Natural killer cell (primary cell): ENCODE measurements around the gene PCARE. TPM values are rescaled to one million over a fixed set of nuclear protein-coding genes. Genes with fewer than 3 reads are reported as not detected.

Experiments
- ATAC-seq, 3 donors: fragments of 150-1000 bp in 2 of 3; fragments of 200-7000 bp in 1 of 3; cut with Tn5 transposase; 1 replicate in 1 of 3; 2 replicates in 2 of 3; pipeline ENCODE4 v1.10.0; 2021; ENCODE audit warnings: mild to moderate bottlenecking in 2 of 3, moderate library complexity in 2 of 3
- DNase-seq, 2 donors: peaks; one replicate each; pipeline versions ENCODE4 v3.0.0 to v3.0.0-alpha.2; 2013 to 2021; ENCODE audit warnings: mixed read lengths in 1 of 2
- H3K27ac ChIP-seq: one replicate; pipeline ENCODE4 v1.5.1; 2013; ENCODE audit warnings: mild to moderate bottlenecking, low read length
- H3K27me3 ChIP-seq: one replicate; pipeline ENCODE4 v1.6.1; 2013; ENCODE audit warnings: low read length; ENCODE audit not compliant: control insufficient read depth, insufficient read depth
- H3K36me3 ChIP-seq: one replicate; pipeline ENCODE4 v1.6.1; 2013; ENCODE audit warnings: low read length; ENCODE audit not compliant: control insufficient read depth, insufficient read depth
- H3K4me1 ChIP-seq: one replicate; pipeline ENCODE4 v1.6.1; 2013; ENCODE audit warnings: low read length; ENCODE audit not compliant: control insufficient read depth, insufficient read depth
- H3K4me3 ChIP-seq: one replicate; pipeline ENCODE4 v1.5.1; 2013; ENCODE audit warnings: low read length
- H3K9me3 ChIP-seq: one replicate; pipeline ENCODE4 v1.6.1; 2013; ENCODE audit warnings: low read length; ENCODE audit not compliant: control insufficient read depth, insufficient read depth
- H3K27ac Mint-ChIP-seq, 2 donors: one replicate each; pipeline ENCODE4 v1.8.0; 2022; ENCODE audit warnings: mild to moderate bottlenecking in 2 of 2, mixed read lengths in 2 of 2, moderate library complexity in 1 of 2
- H3K27me3 Mint-ChIP-seq, 2 donors: one replicate each; pipeline ENCODE4 v1.8.0; 2022; ENCODE audit warnings: low read depth in 2 of 2, mixed read lengths in 2 of 2
- H3K36me3 Mint-ChIP-seq: one replicate; pipeline ENCODE4 v1.8.0; 2022; ENCODE audit warnings: mixed read lengths
- H3K4me1 Mint-ChIP-seq, 2 donors: one replicate each; pipeline ENCODE4 v1.8.0; 2022; ENCODE audit warnings: mixed read lengths in 2 of 2
- H3K4me3 Mint-ChIP-seq: one replicate; pipeline ENCODE4 v1.8.0; 2022; ENCODE audit warnings: mild to moderate bottlenecking, moderate library complexity, mixed read lengths
- H3K9me3 Mint-ChIP-seq, 2 donors: one replicate each; pipeline ENCODE4 v1.8.0; 2022; ENCODE audit warnings: mixed read lengths in 2 of 2
- CTCF ChIP-seq: fragments of 200-600 bp; IDR thresholded peaks from one replicate; pipeline ENCODE4 v1.8.0; 2022; ENCODE audit warnings: antibody characterized with exemption
- WGBS: methylation state at CpG from one replicate; pipeline ENCODE4 v1.1.7; 2013; ENCODE audit warnings: missing lambda C conversion rate; ENCODE audit not compliant: insufficient coverage; 5-methylcytosine and 5-hydroxymethylcytosine counted together
- intact Hi-C: fragments of 100-400 bp; cut with micrococcal nuclease; formaldehyde crosslinking; loops from one replicate; pipeline ENCODE4 v1.14.2; 2022
- total RNA-seq, 4 donors: library from RNA; stranded (reverse); fragments of 120-200 nt in 1 of 4; gene quantifications; one replicate each; pipeline versions ENCODE4 v1.2.3 to v1.2.4, GENCODE V29; 2013 to 2022

The PCARE gene
- total RNA-seq, 3 donors from 2014 or later (not counting 1 experiment from before 2014, with no cell fraction given) = not detected

GRCh38 chr2:29047083-29047845 is 27.1 kb downstream of the PCARE start:
- Mint-ChIP-seq H3K36me3 (no peaks in the 10 kb centered on the region), H3K27me3 (no peaks in the 10 kb centered on the region), H3K4me1 (peaks cover 0 to 34% of the 10 kb centered on the region in 2 donors), H3K27ac (peak overlapping the region; percentile 35 to 52), H3K9me3 (no peaks in the 10 kb centered on the region), H3K4me3 (no peak overlapping the region)
- DNase-seq (no peak), ATAC-seq (no peak)
- Histone ChIP-seq H3K27ac (no peak overlapping the region), H3K27me3 (no peaks in the 10 kb centered on the region), H3K36me3 (peaks cover 16% of the 10 kb centered on the region), H3K4me1 (no peaks in the 10 kb centered on the region), H3K9me3 (no peaks in the 10 kb centered on the region), H3K4me3 (no peak overlapping the region)
- 91% methylated on average over 9 of the region's 9 CpGs for WGBS
- intact Hi-C loops = no loop called here
- TF ChIP-seq CTCF = no peak

- intact Hi-C loops = no loop called here
- DNase-seq (no peak), ATAC-seq (no peak)
- 100% methylated on average over 2 of the region's 2 CpGs for WGBS
- Histone ChIP-seq H3K4me3 (no peak overlapping the region), H3K36me3 (peaks cover 13% of the 10 kb centered on the region), H3K9me3 (no peaks in the 10 kb centered on the region), H3K4me1 (no peaks in the 10 kb centered on the region), H3K27me3 (no peaks in the 10 kb centered on the region), H3K27ac (no peak overlapping the region)
- H3K9me3 Mint-ChIP-seq = no peaks in the 10 kb centered on the region
- H3K27ac Mint-ChIP-seq = peak overlapping the region in 1 of 2 donors; percentile 35
- H3K27me3 Mint-ChIP-seq = no peaks in the 10 kb centered on the region
- no peak overlapping the region for H3K4me3 Mint-ChIP-seq
- no peak for TF ChIP-seq CTCF
- peaks cover 0 to 34% of the 10 kb centered on the region in 2 donors for H3K4me1 Mint-ChIP-seq
- H3K36me3 Mint-ChIP-seq = no peaks in the 10 kb centered on the region
These were observed 28.0 kb downstream of the PCARE start for GRCh38 chr2:29046321-29046720.

GRCh38 chr2:29044459-29044858 is 29.9 kb downstream of the PCARE start:
- ATAC-seq = no peak
- Histone ChIP-seq H3K27ac (no peak overlapping the region), H3K36me3 (peaks cover 16% of the 10 kb centered on the region), H3K4me3 (no peak overlapping the region), H3K4me1 (no peaks in the 10 kb centered on the region), H3K9me3 (no peaks in the 10 kb centered on the region), H3K27me3 (no peaks in the 10 kb centered on the region)
- intact Hi-C loops = no loop called here
- Mint-ChIP-seq H3K4me3 (no peak overlapping the region), H3K27ac (no peak overlapping the region), H3K9me3 (no peaks in the 10 kb centered on the region), H3K36me3 (no peaks in the 10 kb centered on the region), H3K27me3 (no peaks in the 10 kb centered on the region), H3K4me1 (peaks cover 0 to 26% of the 10 kb centered on the region in 2 donors)
- WGBS = 95% methylated on average over 4 of the region's 4 CpGs
- no peak for TF ChIP-seq CTCF
- DNase-seq = no peak
